HUDEP-2 (cell line): ENCODE results near the gene ATP8A2.

Source experiments
- DNase-seq, 76 experiments: peaks; one replicate each; lab custom pipeline; 2025; ENCODE audit not compliant: unreplicated experiment in 76 of 76; lab: John Stamatoyannopoulos, UW

The ATP8A2 gene

GRCh38 chr13:25977671-25978070, 605.9 kb downstream of the ATP8A2 start:
- DNase-seq, result no peak

- DNase-seq, result no peak
These were observed 607.2 kb downstream of the ATP8A2 start for GRCh38 chr13:25978961-25979360.

DNA sequence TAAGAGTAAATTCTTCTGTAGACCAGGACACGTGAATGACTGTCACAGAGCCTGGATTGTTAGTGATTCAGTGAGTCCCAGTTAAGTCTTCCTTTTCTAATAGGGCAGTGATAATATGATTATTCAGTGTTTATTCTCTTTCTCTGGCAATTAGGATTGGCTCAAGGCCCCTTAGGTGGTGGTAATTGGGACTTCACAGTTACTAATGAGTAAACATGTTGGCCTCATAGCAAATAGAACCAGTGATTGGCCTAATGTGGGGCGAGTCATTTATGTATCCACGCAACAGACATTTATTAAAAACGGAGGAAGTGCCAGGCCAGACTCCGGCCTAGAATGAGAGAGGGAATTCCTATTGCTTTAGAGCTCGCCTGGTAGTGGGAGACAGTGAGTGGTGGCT, 607.6 kb downstream of the ATP8A2 start:
- DNase-seq, result no peak

- peak in 6 of 76 experiments; percentile 0 to 46 (median 8) for DNase-seq
These were observed 608.5 kb downstream of the ATP8A2 start for GRCh38 chr13:25980255-25980654.

DNA sequence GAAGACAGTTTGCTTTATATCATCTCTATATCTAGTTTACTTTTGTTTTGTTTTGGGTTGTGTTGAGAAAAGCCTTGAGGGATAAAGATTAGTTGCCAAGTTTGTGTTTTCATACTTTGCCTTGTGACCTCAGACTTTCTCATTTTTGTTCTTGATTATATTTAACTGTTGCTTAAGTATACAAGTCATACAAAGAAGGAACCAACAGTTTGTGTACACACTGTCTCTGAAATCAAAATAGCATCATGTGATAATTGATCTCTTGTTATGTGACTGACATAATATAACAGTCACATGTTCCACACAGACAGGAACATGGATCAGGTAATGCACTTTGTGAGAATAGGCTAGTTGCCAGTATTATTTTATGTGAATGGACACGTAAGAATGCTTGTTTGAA, 609.3 kb downstream of the ATP8A2 start:
- DNase-seq, result no peak

DNA sequence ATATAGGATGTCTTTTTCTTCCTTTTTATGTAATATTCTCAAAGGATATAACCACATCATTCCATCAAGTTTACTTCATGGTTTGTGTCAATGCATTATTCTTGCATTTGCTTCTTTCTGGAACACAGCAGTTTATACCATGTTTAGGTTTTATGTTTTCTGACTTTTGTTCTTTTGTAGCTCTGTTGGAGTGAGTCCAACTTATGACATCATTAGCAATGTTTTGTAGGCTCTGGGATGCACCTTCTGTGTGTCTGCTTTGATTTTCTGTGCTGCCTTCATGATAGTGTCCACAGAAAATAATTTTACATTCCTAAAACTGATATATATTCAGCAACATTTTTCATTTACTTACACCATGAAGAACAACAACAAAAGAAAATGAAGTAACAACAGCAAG, 611.1 kb downstream of the ATP8A2 start:
- DNase-seq, result no peak

GRCh38 chr13:25987987-25988386, 616.2 kb downstream of the ATP8A2 start:
- no peak for DNase-seq

DNA sequence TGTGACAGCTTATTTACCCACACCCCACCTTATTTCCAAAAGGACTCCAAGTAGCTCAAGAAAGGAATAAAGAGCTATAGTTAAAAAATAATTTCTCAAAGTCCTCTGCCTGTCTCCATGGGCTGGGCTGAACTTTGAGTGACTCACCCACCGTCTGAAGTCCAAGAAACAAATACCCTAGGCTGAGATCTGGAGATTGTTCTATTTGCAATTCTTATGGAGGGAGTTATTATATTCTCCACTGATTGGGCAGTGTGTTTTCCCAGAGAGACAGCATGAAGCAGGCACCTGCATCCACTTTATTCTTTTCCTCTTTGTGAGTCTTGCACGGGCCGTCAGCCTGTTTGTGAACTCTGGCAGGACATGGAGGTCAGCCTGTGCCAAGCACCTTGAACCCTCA, 616.9 kb downstream of the ATP8A2 start:
- no peak for DNase-seq

- no peak for DNase-seq
These were observed 619.0 kb downstream of the ATP8A2 start for GRCh38 chr13:25990801-25991200.

- DNase-seq, result no peak
These were observed 620.3 kb downstream of the ATP8A2 start for GRCh38 chr13:25992076-25992475.

DNA sequence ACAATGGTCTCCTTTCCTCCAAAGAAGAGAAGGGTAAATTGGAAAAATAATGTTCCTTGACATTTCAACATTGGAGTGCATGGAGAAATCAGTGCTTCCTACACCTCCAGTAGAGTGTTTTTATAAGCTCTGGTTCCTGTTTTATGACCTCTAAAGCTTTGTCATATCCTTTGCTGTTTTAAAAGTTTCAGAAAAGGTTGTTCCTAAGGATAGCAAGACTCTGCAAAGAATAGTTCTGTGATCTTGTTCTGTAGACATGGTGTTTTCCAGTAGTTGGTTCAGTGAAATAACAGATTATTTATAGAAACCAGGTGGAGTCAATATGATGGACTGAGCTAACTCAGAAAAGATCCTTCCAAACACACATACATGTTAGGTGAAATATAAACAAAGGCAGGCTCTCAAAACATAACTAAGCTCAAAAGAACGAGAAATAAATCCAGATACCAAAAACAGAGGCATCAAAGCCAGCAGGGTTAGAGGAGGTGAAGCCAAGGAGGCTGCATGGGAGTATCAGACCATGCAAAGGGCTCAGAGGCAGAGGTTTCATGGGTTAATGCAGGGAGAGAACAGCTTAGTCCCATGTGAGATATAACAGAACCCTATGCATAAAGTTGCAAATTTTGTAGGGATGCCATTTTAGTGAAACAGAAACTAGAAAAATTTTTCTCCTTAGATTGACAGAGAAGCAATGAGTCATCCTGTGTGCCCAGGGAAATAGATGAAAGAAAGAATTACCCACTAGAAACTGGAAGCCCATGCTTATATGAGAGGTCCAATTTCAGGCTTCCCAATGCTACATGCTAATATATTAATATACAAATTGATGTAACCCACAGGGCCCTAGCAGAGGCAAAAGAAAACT, 635.7 kb downstream of the ATP8A2 start:
- DNase-seq, result no peak

- no peak for DNase-seq
These were observed 638.9 kb downstream of the ATP8A2 start for GRCh38 chr13:26010487-26011207.

DNA sequence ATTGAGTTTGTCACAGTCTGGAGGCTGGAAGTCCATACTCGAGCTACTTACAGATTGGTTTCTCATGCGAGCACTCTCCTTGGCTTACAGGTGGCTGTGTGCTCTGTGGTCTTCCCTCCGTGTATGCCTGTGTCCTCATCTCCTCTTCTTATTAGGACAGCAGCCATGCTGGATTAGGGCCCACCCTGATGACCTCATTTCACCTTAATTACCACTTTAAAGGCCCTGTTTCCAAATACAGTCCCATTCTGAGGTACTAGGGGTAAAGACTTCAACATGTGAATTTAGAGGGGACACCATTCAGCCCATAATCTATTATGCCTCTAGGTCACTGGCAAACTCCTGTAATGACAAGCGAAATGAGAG, 639.4 kb downstream of the ATP8A2 start:
- no peak for DNase-seq

DNA sequence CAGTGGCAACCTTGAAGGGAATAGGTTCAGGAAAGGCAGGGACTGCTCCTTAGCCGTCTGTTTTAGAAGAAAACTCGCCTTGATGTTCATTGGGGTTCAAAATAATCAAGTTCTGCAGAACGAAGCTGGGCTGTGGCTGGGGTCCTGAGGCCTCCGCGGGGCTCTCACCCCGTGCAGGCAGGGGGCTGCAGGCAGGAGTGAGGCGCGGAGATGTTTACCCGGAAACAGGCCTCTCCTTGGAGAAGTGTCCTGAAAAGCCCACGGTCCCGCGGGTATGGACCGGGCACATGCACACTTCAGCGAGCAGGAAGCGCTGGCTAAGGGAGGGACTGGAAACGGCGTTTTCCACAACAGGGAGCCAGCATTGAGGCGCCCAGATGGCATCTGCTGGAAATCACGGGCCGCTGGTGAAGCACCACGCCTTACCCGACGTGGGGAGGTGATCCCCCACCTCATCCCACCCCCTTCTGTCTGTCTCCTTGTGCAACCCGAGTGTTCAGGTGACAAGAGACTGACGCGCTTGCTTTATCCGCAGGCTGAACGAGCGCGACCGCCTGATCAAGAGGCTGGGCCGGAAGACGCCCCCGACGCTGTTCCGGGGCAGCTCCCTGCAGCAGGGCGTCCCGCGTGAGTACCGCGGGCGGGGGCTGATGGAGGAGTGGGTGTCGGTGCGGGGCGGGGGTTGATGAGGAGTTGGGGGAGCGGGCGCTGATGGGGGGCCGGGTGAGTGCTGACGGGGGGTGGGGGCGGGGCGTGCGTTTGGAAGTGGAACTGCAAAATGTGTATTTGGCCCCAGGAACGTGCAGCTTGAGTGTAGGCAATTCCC, 640.4 kb downstream of the ATP8A2 start:
- DNase-seq, result no peak

DNA sequence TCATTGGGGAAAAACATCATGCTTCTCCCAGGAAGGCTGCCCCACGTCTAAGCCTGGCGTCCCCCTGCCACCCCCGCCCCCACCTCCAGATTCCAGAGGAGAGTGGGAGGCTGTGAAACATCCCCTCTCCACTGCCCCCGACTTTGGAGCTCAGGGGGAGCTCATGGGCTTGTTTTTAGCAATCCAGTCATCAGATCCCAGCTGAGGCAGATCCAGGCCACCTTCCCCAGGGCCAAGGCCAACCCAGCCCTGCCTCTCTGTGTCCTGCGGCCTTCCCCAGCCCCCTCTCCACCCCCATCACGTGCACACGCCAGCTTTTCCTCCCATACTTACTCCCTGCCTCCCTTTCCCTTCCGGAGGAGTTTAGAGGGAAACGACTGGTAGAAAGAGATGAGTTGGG, 641.2 kb downstream of the ATP8A2 start:
- DNase-seq, result no peak

DNA sequence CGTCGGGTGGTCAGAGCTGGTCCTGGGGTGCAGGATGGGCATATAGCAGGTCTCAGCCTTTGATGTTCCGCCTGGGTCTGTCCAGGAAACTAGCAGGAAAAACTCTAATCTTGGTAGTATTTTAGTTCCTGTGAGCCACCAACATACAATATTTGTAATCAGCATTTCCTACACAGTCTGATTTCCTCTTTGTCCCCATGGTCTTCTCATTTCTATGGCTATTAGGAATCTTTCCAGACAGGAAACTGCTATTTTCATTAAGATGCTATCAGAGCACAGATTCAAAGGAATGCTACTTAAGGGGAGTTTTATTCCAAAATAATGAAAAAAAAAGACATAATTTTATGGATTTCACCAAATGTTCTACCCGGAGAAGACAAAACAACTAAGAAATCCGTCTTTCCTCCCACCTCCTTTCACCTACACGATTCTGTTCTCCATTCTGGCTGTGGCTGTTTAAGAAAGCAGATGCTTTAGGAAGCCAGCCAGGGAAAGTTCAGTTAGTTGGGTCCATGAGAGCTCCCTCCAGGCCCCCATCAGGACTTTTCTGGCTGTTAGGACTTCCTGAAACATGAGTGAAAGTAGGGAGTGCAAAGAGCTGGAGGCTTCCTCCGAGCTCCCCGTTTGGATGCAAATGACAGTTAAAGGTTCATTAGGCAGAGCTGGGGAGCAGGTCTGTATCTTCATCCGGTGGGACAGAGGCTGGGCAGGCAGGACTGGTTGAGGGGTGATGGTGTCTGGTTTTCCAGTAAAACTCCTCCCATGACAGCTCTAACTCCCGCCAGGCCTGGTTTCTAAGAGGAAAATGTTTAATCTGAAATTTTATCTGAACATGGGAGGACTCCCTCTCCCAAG, 643.7 kb downstream of the ATP8A2 start:
- no peak for DNase-seq

DNA sequence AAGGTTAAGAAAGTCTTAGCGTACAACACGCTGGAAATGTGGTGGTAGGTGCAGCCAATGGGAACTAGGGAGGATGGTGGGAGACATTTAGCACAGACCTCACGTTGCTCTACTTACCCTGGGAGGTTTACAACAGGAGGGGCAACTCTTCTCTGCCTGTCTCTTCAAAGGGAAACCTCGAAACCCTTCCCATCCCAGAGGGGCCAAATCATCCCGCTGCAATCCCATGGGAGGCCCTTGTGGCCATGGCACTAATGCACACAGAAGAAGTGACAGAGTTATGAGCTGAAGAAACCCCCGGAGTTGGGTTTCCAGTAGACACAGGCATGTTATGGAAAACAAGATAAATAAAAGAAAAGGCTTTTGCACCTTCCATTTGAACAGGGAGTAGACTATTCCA, 644.4 kb downstream of the ATP8A2 start:
- DNase-seq, result no peak

DNA sequence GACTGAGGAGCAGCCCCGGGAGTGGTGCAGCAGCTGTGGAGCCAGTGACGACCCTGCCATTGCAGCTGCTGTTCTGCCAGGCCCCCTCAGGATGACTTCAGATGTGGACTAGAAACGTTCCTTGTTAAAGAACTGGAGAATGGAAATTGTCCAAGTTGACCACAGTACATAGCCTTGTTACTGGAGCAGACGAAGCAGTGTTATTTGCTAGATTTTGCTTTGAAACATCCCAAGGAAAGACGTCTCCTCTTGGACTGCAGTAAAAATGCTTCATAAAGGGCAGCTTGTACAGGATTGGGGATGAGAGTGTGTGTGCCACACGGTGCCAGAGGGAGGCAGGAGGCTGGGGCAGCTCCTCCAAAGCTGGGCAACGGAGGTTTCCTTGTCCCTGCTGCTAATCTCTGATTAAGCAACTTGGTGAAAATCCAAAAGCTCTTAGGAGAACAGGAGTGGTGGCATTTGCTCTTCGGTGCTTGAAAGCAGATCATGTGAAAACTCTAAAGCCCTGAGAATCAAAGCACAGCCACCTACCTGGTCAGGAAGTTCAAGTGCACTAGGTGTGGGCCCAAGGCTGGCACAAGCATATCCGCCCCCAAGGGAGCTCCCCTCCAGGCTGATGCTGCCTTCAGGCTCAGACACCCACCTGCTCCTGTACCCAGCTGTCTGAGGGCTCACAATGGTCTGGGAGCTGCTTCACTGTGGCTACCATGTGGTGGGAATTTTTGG, 645.6 kb downstream of the ATP8A2 start:
- DNase-seq, result no peak

GRCh38 chr13:26017932-26018665, 646.3 kb downstream of the ATP8A2 start:
- no peak for DNase-seq
